GM12892 (cell line): ENCODE measurements around the gene FGFR2.

ENCODE experiments used
- DNase-seq: peaks from one replicate; pipeline ENCODE4 v3.0.0; 2011; ENCODE audit not compliant: insufficient read length
- FAIRE-seq: peaks from 2 replicates; lab custom pipeline; 2011; peaks lifted over from hg19 to GRCh38; lab: Jason Lieb, UNC
- POLR2A ChIP-seq: IDR thresholded peaks from 2 replicates; pipeline ENCODE4 v1.6.1; 2011; ENCODE audit warnings: low read depth, low read length, control low read depth
- POLR2AphosphoS5 ChIP-seq: IDR thresholded peaks from 2 replicates; pipeline ENCODE4 v1.6.1; 2011; ENCODE audit warnings: low read depth, low read length, control low read depth
- TAF1 ChIP-seq: IDR thresholded peaks from 2 replicates; pipeline ENCODE4 v1.6.1; 2011; ENCODE audit warnings: low read depth, mild to moderate bottlenecking, control low read depth, low read length, borderline replicate concordance

Gene FGFR2

GRCh38 chr10:121503587-121504051 lies 94.6 kb downstream of the FGFR2 start:
- no peak for FAIRE-seq
- TF ChIP-seq TAF1 (no peak), POLR2A (no peak), POLR2AphosphoS5 (no peak)
- no peak for DNase-seq

GRCh38 chr10:121501796-121502195 lies 96.4 kb downstream of the FGFR2 start:
- DNase-seq (no peak), FAIRE-seq (no peak)
- no peak for TF ChIP-seq POLR2AphosphoS5
- no peak for TF ChIP-seq POLR2A
- TF ChIP-seq TAF1, result no peak

GRCh38 chr10:121500701-121501332 lies 97.4 kb downstream of the FGFR2 start:
- FAIRE-seq, result no peak
- no peak for DNase-seq
- TF ChIP-seq POLR2A (no peak), TAF1 (no peak), POLR2AphosphoS5 (no peak)

GRCh38 chr10:121497513-121498470 lies 100.5 kb downstream of the FGFR2 start:
- no peak for DNase-seq
- no peak for TF ChIP-seq POLR2AphosphoS5
- no peak for TF ChIP-seq TAF1
- TF ChIP-seq POLR2A, result no peak
- no peak for FAIRE-seq

GRCh38 chr10:121495719-121496118 lies 102.5 kb downstream of the FGFR2 start:
- no peak for DNase-seq
- TF ChIP-seq POLR2AphosphoS5, result no peak
- no peak for TF ChIP-seq TAF1
- no peak for TF ChIP-seq POLR2A
- no peak for FAIRE-seq

GRCh38 chr10:121494296-121494695 lies 103.9 kb downstream of the FGFR2 start:
- DNase-seq (no peak), FAIRE-seq (no peak)
- no peak for TF ChIP-seq POLR2A
- no peak for TF ChIP-seq TAF1
- TF ChIP-seq POLR2AphosphoS5, result no peak

- TF ChIP-seq TAF1 (no peak), POLR2A (no peak), POLR2AphosphoS5 (no peak)
- FAIRE-seq, result no peak
Measured at GRCh38 chr10:121493521-121493920, 104.7 kb downstream of the FGFR2 start.

GRCh38 chr10:121490871-121491519 lies 107.2 kb downstream of the FGFR2 start:
- TF ChIP-seq POLR2AphosphoS5 (no peak), POLR2A (no peak), TAF1 (no peak)
- no peak for FAIRE-seq
- no peak for DNase-seq

More at GRCh38 chr10:121493521-121493920, 104.7 kb downstream of the FGFR2 start:
- DNase-seq, result no peak

- TF ChIP-seq POLR2A (no peak), TAF1 (no peak), POLR2AphosphoS5 (no peak)
- no peak for FAIRE-seq
Measured at GRCh38 chr10:121485436-121486139, 112.7 kb downstream of the FGFR2 start.

GRCh38 chr10:121484816-121485215 lies 113.4 kb downstream of the FGFR2 start:
- DNase-seq (no peak), FAIRE-seq (no peak)
- no peak for TF ChIP-seq POLR2A
- TF ChIP-seq POLR2AphosphoS5, result no peak
- no peak for TF ChIP-seq TAF1

More at GRCh38 chr10:121485436-121486139, 112.7 kb downstream of the FGFR2 start:
- no peak for DNase-seq

GRCh38 chr10:121484401-121484800 lies 113.8 kb downstream of the FGFR2 start:
- no peak for DNase-seq
- TF ChIP-seq POLR2AphosphoS5, result no peak
- TF ChIP-seq POLR2A, result no peak
- TF ChIP-seq TAF1, result no peak
- no peak for FAIRE-seq

GRCh38 chr10:121481180-121481579 lies 117.1 kb downstream of the FGFR2 start:
- FAIRE-seq (no peak), DNase-seq (no peak)
- TF ChIP-seq POLR2A, result no peak
- no peak for TF ChIP-seq POLR2AphosphoS5
- TF ChIP-seq TAF1, result no peak
